Measurements from ENCODE around the gene PTS. TPM values are rescaled to one million over a fixed set of nuclear protein-coding genes. Genes with fewer than 3 reads are reported as not detected.

PTS gene
- total and polyA plus RNA-seq, 7 donors, result 17.2 to 86.5 (median 38.5) TPM

DNA sequence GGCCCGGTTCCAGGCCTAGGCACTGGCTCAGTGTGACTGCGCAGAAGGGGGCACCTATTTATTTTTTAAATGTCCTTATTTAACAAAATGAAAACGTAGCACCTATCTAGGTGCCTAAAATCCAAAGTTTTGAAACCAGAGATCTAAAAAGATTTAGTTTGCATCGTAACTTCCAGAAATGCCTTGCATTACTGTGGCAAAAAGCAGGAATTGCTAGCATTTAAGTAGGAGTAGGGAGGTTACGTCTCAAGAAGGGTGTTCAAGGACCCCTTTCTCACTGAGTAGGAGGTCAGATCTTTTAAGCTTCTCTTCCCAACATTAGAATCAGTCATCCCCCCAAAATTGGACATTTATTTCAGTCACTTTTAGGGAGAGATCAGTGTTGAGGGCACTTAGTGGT is 42.2 kb downstream of the PTS start:
- TF ChIP-seq, protein P1, sequence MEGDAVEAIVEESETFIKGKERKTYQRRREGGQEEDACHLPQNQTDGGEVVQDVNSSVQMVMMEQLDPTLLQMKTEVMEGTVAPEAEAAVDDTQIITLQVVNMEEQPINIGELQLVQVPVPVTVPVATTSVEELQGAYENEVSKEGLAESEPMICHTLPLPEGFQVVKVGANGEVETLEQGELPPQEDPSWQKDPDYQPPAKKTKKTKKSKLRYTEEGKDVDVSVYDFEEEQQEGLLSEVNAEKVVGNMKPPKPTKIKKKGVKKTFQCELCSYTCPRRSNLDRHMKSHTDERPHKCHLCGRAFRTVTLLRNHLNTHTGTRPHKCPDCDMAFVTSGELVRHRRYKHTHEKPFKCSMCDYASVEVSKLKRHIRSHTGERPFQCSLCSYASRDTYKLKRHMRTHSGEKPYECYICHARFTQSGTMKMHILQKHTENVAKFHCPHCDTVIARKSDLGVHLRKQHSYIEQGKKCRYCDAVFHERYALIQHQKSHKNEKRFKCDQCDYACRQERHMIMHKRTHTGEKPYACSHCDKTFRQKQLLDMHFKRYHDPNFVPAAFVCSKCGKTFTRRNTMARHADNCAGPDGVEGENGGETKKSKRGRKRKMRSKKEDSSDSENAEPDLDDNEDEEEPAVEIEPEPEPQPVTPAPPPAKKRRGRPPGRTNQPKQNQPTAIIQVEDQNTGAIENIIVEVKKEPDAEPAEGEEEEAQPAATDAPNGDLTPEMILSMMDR (IDR thresholded peaks at IDR 0.05), result no peak
- TF ChIP-seq POLR2A (IDR thresholded peaks at IDR 0.05) (no peak), EP300 (IDR thresholded peaks at IDR 0.05) (no peak), POLR2AphosphoS5 (IDR thresholded peaks at IDR 0.05) (no peak)
- no peaks in the 10 kb centered on the region for H3K27me3 ChIP-seq
- no peak overlapping the region for H3K27ac ChIP-seq
- 75 to 91% methylated on average over 5 of the region's 5 CpGs for WGBS, 2 donors
- no peak for DNase-seq
- no peaks in the 10 kb centered on the region for H3K36me3 ChIP-seq
- peaks cover 0 to 25% (median 18%) of the 10 kb centered on the region in 4 donors for H3K4me1 ChIP-seq
- intact Hi-C loops (cut with DNase I), result no loop called here
- H3K4me3 ChIP-seq, result no peak overlapping the region
- H3K9me3 ChIP-seq, result no peaks in the 10 kb centered on the region

DNA sequence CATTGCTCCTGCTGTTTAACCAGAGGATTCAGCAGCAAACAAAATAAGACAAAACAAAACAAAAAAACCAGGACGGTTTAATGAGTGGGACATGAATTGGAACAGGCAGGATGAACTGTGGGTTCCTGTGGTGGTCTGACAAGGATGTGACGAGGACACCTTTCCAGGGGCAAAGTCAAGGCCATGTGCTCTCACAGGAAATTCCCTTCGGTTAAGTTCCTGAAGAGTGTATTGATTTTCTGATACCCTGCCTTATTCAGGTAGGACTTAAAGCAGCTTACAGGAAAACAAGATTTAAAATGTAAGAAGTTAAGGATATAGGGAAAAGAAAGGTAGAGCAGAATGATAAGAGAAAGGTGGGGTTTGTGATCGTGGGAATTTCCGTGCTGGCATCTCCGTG is 42.9 kb downstream of the PTS start:
- TF ChIP-seq POLR2AphosphoS5 (IDR thresholded peaks at IDR 0.05) (no peak), EP300 (IDR thresholded peaks at IDR 0.05) (no peak), POLR2A (IDR thresholded peaks at IDR 0.05) (no peak)
- TF ChIP-seq, protein P1 (IDR thresholded peaks at IDR 0.05), result no peak
- WGBS, 2 donors, result 69 to 83% methylated on average over 6 of the region's 6 CpGs

DNA sequence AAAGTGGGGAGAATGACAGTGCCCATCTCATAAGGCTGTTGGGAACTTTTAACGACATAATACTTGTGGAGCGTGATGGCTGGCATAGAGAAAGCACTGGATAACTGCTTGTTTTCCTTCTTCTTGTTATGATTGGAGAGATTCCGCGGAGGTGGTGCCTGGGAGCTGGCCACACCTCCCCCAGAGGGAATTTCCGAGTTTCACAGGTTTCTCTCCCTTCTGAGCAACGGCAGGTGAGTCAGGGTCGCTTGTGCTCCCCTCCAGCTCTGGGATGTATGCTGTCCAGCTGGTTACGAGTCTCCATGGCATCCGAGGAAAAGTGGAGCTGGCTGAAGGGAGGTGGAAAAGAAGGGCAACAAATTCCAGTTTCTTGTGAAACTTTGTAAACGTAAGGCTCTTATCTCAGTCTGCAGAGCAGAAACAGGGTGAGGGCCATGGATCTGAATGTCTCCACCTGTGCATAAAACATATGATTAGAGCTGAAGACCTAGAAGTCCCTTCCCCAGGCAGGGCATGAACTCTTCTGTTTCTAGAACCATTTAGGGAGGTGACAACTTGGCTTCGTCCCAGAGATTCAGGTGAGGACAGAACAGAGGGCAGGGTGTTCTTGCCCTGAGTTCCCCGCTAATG is 44.4 kb downstream of the PTS start:
- Histone ChIP-seq H3K4me1 (peaks cover 0 to 20% (median 13%) of the 10 kb centered on the region in 4 donors), H3K27ac (no peak overlapping the region), H3K4me3 (no peak overlapping the region), H3K36me3 (no peaks in the 10 kb centered on the region), H3K27me3 (no peaks in the 10 kb centered on the region), H3K9me3 (no peaks in the 10 kb centered on the region)
- 55 to 69% methylated on average over 12 of the region's 12 CpGs for WGBS, 2 donors
- TF ChIP-seq POLR2AphosphoS5 (IDR thresholded peaks at IDR 0.05) (no peak), POLR2A (IDR thresholded peaks at IDR 0.05) (no peak), EP300 (IDR thresholded peaks at IDR 0.05) (no peak)
- TF ChIP-seq, protein P1 (IDR thresholded peaks at IDR 0.05), result no peak
- intact Hi-C loops (cut with DNase I), result no loop called here
- no peak for DNase-seq

More for the DNA sequence above, 42.9 kb downstream of the PTS start:
- peaks cover 0 to 25% (median 18%) of the 10 kb centered on the region in 4 donors for H3K4me1 ChIP-seq
- intact Hi-C loops (cut with DNase I), result no loop called here
- no peaks in the 10 kb centered on the region for H3K27me3 ChIP-seq
- no peaks in the 10 kb centered on the region for H3K9me3 ChIP-seq
- no peak for DNase-seq
- no peak overlapping the region for H3K4me3 ChIP-seq
- H3K27ac ChIP-seq, result no peak overlapping the region
- H3K36me3 ChIP-seq, result no peaks in the 10 kb centered on the region

DNA sequence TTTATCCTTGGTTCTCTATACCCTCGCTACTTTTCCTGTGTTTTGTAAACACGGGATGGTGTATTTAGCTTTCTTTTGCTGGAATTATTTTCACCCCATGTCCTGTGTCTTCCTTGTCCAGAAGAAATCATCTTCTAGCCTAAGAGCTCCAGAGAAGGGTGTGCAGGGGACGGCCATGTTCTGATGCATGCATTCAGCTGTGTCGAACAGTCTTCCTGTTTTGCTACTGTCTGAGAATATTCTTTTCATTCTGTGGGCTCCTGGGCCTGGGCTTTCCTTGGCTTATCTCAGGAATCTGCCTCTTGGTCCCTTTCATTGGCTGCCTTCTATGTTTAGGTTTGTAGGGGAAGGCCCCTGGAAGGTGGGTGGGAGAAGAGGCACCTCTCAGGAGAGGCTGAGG is 45.0 kb downstream of the PTS start:
- no peak overlapping the region for H3K27ac ChIP-seq
- DNase-seq, result no peak
- no peaks in the 10 kb centered on the region for H3K27me3 ChIP-seq
- H3K4me1 ChIP-seq, result peaks cover 0 to 14% (median 8%) of the 10 kb centered on the region in 4 donors
- 89 to 92% methylated on average over 4 of the region's 4 CpGs for WGBS, 2 donors
- TF ChIP-seq POLR2AphosphoS5 (IDR thresholded peaks at IDR 0.05) (no peak), POLR2A (IDR thresholded peaks at IDR 0.05) (no peak), EP300 (IDR thresholded peaks at IDR 0.05) (no peak)
- TF ChIP-seq, protein P1 (IDR thresholded peaks at IDR 0.05), result no peak
- intact Hi-C loops (cut with DNase I), result no loop called here
- H3K9me3 ChIP-seq, result no peaks in the 10 kb centered on the region
- no peak overlapping the region for H3K4me3 ChIP-seq
- H3K36me3 ChIP-seq, result no peaks in the 10 kb centered on the region

DNA sequence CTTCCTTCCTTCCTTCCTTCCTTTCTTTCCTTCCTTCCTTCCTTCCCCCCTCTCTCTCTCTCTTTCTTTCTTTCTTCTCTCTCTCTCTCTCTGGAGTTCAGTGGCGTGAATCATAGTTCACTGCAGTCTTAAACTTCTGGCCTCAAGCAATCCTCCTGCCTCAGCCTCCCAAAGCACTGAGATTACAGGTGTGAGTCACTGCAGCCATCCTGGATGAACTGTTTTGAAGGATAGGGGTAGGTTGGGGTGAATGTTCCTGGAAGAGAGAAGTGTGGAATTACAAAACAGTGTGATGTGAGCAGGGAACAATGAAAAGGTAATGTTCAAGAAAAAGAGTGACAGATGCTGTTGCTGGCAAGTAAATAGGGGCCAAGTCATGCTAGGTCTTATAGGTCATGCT is 46.8 kb downstream of the PTS start:
- Histone ChIP-seq H3K27ac (no peak overlapping the region), H3K4me1 (no peaks in the 10 kb centered on the region), H3K9me3 (no peaks in the 10 kb centered on the region), H3K27me3 (no peaks in the 10 kb centered on the region), H3K4me3 (no peak overlapping the region), H3K36me3 (no peaks in the 10 kb centered on the region)
- intact Hi-C loops (cut with DNase I), result no loop called here
- DNase-seq, result no peak
- 94 to 96% methylated on average over 1 of the region's 1 CpG for WGBS, 2 donors
- no peak for TF ChIP-seq POLR2AphosphoS5 (IDR thresholded peaks at IDR 0.05)
- TF ChIP-seq EP300 (IDR thresholded peaks at IDR 0.05), result no peak
- TF ChIP-seq POLR2A (IDR thresholded peaks at IDR 0.05), result no peak
- TF ChIP-seq, protein P1 (IDR thresholded peaks at IDR 0.05), result no peak
